BLaER1 treated with 17β-estradiol and CSF1 and Interleukin-3, amounts not matched to agents 10 nM and 100 nM (cell line): ENCODE data around the gene MED12L.

Experiments
- H3K27ac ChIP-seq, 11 experiments: shearing (Covaris generic); formaldehyde crosslinking; 2 replicates each; pipeline ENCODE4 v1.8.1; 2022
- H3K27me3 ChIP-seq, 11 experiments: shearing (Covaris generic); formaldehyde crosslinking; 2 replicates each; pipeline ENCODE4 v1.8.1; 2022
- H3K36me3 ChIP-seq, 11 experiments: shearing (Covaris generic); formaldehyde crosslinking; 2 replicates each; pipeline ENCODE4 v1.8.1; 2022
- H3K4me1 ChIP-seq, 10 experiments: shearing (Covaris generic); formaldehyde crosslinking; 2 replicates each; pipeline ENCODE4 v1.8.1; 2022
- H3K4me2 ChIP-seq, 11 experiments: shearing (Covaris generic); formaldehyde crosslinking; 2 replicates each; pipeline ENCODE4 v1.8.1; 2022
- H3K4me3 ChIP-seq, 10 experiments: shearing (Covaris generic); formaldehyde crosslinking; 2 replicates each; pipeline ENCODE4 v1.8.1; 2022
- H3K9ac ChIP-seq, 11 experiments: shearing (Covaris generic); formaldehyde crosslinking; 2 replicates each; pipeline ENCODE4 v1.8.1; 2022
- H3K9me3 ChIP-seq, 11 experiments: shearing (Covaris generic); formaldehyde crosslinking; replicated peaks in 1 of 11; 2 replicates each; pipeline ENCODE4 v1.8.1; 2022
- H4K20me1 ChIP-seq, 11 experiments: shearing (Covaris generic); formaldehyde crosslinking; 2 replicates each; pipeline ENCODE4 v1.8.1; 2022
- Cebpa-rat ChIP-seq, 11 experiments: shearing (Covaris generic); IDR thresholded peaks; 2 replicates each; pipeline ENCODE4 v1.8.1; 2022

The MED12L gene

GRCh38 chr3:151119188-151119587, 33.7 kb downstream of the MED12L start:
- Histone ChIP-seq H3K9ac (no peak overlapping the region), H3K36me3 (peaks cover 0 to 6% (median 0%) of the 10 kb centered on the region in 11 experiments; a peak in 5 of 22 replicates), H3K4me3 (no peak overlapping the region), H3K27me3 (no peaks in the 10 kb centered on the region), H3K27ac (no peak overlapping the region), H3K4me2 (no peak overlapping the region), H3K9me3 (no peaks in the 10 kb centered on the region), H4K20me1 (no peaks in the 10 kb centered on the region), H3K4me1 (no peaks in the 10 kb centered on the region)
- no peak for TF ChIP-seq Cebpa-rat (IDR thresholded peaks at IDR 0.05)

- no peak overlapping the region for H3K27ac ChIP-seq
Measured at GRCh38 chr3:151120409-151120808, 34.9 kb downstream of the MED12L start.

GRCh38 chr3:151121016-151121415, 35.6 kb downstream of the MED12L start:
- no peaks in the 10 kb centered on the region for H3K4me1 ChIP-seq
- peaks cover 0 to 19% (median 4%) of the 10 kb centered on the region in 11 experiments; a peak in 5 of 22 replicates for H3K36me3 ChIP-seq
- no peak overlapping the region for H3K27ac ChIP-seq
- no peak overlapping the region for H3K4me3 ChIP-seq
- no peaks in the 10 kb centered on the region for H3K9me3 ChIP-seq
- TF ChIP-seq Cebpa-rat (IDR thresholded peaks at IDR 0.05): no peak
- no peak overlapping the region for H3K4me2 ChIP-seq
- H3K9ac ChIP-seq: no peak overlapping the region
- H4K20me1 ChIP-seq: no peaks in the 10 kb centered on the region
- no peaks in the 10 kb centered on the region for H3K27me3 ChIP-seq

More at GRCh38 chr3:151120409-151120808, 34.9 kb downstream of the MED12L start:
- no peaks in the 10 kb centered on the region for H3K27me3 ChIP-seq
- no peak for TF ChIP-seq Cebpa-rat (IDR thresholded peaks at IDR 0.05)
- H4K20me1 ChIP-seq: no peaks in the 10 kb centered on the region
- no peaks in the 10 kb centered on the region for H3K4me1 ChIP-seq
- H3K9ac ChIP-seq: no peak overlapping the region
- H3K4me3 ChIP-seq: no peak overlapping the region
- peaks cover 0 to 16% (median 4%) of the 10 kb centered on the region in 11 experiments; a peak in 5 of 22 replicates for H3K36me3 ChIP-seq
- H3K4me2 ChIP-seq: no peak overlapping the region
- H3K9me3 ChIP-seq: no peaks in the 10 kb centered on the region

GRCh38 chr3:151123827-151124226, 38.4 kb downstream of the MED12L start:
- peaks cover 0 to 22% (median 5%) of the 10 kb centered on the region in 11 experiments; a peak in 6 of 22 replicates for H3K36me3 ChIP-seq
- no peak overlapping the region for H3K27ac ChIP-seq
- no peak overlapping the region for H3K4me3 ChIP-seq
- H3K9ac ChIP-seq: no peak overlapping the region
- TF ChIP-seq Cebpa-rat (IDR thresholded peaks at IDR 0.05): no peak
- no peaks in the 10 kb centered on the region for H3K4me1 ChIP-seq
- no peaks in the 10 kb centered on the region for H4K20me1 ChIP-seq
- H3K4me2 ChIP-seq: no peak overlapping the region
- no peaks in the 10 kb centered on the region for H3K9me3 ChIP-seq
- H3K27me3 ChIP-seq: no peaks in the 10 kb centered on the region

- Histone ChIP-seq H3K4me3 (no peak overlapping the region), H3K9me3 (no peaks in the 10 kb centered on the region), H4K20me1 (no peaks in the 10 kb centered on the region), H3K9ac (no peak overlapping the region), H3K4me2 (no peak overlapping the region), H3K4me1 (no peaks in the 10 kb centered on the region), H3K27ac (no peak overlapping the region), H3K27me3 (no peaks in the 10 kb centered on the region), H3K36me3 (peaks cover 0 to 26% (median 5%) of the 10 kb centered on the region in 11 experiments; a peak in 6 of 22 replicates)
- no peak for TF ChIP-seq Cebpa-rat (IDR thresholded peaks at IDR 0.05)
Measured at GRCh38 chr3:151124476-151124875, 39.0 kb downstream of the MED12L start.

- H3K27me3 ChIP-seq: no peaks in the 10 kb centered on the region
- peaks cover 0 to 16% (median 0%) of the 10 kb centered on the region in 11 experiments; a peak in 4 of 22 replicates for H3K36me3 ChIP-seq
- H4K20me1 ChIP-seq: no peaks in the 10 kb centered on the region
- H3K4me3 ChIP-seq: no peak overlapping the region
- H3K9ac ChIP-seq: no peak overlapping the region
- no peak for TF ChIP-seq Cebpa-rat (IDR thresholded peaks at IDR 0.05)
- H3K9me3 ChIP-seq: no peaks in the 10 kb centered on the region
- no peak overlapping the region for H3K27ac ChIP-seq
- H3K4me1 ChIP-seq: peaks cover 5 to 30% (median 28%) of the 10 kb centered on the region in 10 experiments; a peak in 18 of 20 replicates
- no peak overlapping the region for H3K4me2 ChIP-seq
Measured at GRCh38 chr3:151130428-151130827, 45.0 kb downstream of the MED12L start.

- Histone ChIP-seq H3K9me3 (peaks cover 0 to 10% (median 4%) of the 10 kb centered on the region in 11 experiments; a peak in 8 of 22 replicates), H4K20me1 (no peaks in the 10 kb centered on the region), H3K27ac (no peak overlapping the region), H3K4me2 (peak overlapping the region; percentile 11 to 72 (median 40); a peak in 18 of 22 replicates), H3K4me1 (peaks cover 5 to 46% (median 41%) of the 10 kb centered on the region in 10 experiments; a peak in 18 of 20 replicates), H3K27me3 (no peaks in the 10 kb centered on the region), H3K36me3 (peaks cover 0 to 10% (median 0%) of the 10 kb centered on the region in 11 experiments; a peak in 4 of 22 replicates), H3K4me3 (no peak overlapping the region), H3K9ac (0 out of 22 replicates have a peak overlapping the region, but pooled peaks of 1 of the 11 experiments have one; percentile 6)
- TF ChIP-seq Cebpa-rat (IDR thresholded peaks at IDR 0.05): no peak
Measured at GRCh38 chr3:151133175-151133574, 47.7 kb downstream of the MED12L start.

- H3K9me3 ChIP-seq: peaks cover 0 to 13% (median 5%) of the 10 kb centered on the region in 11 experiments; a peak in 8 of 22 replicates
- no peak for TF ChIP-seq Cebpa-rat (IDR thresholded peaks at IDR 0.05)
- peak overlapping the region; percentile 14 to 72 (median 40); a peak in 18 of 22 replicates for H3K4me2 ChIP-seq
- no peak overlapping the region for H3K9ac ChIP-seq
- peaks cover 5 to 46% (median 41%) of the 10 kb centered on the region in 10 experiments; a peak in 18 of 20 replicates for H3K4me1 ChIP-seq
- H3K36me3 ChIP-seq: peaks cover 0 to 8% (median 0%) of the 10 kb centered on the region in 11 experiments; a peak in 4 of 22 replicates
- no peaks in the 10 kb centered on the region for H4K20me1 ChIP-seq
- H3K27me3 ChIP-seq: no peaks in the 10 kb centered on the region
- H3K4me3 ChIP-seq: no peak overlapping the region
- H3K27ac ChIP-seq: no peak overlapping the region
Measured at GRCh38 chr3:151133917-151134450, 48.5 kb downstream of the MED12L start.

GRCh38 chr3:151135541-151136337, 50.3 kb downstream of the MED12L start:
- Histone ChIP-seq H3K9me3 (peaks cover 0 to 13% (median 5%) of the 10 kb centered on the region in 11 experiments; a peak in 8 of 22 replicates), H3K4me2 (peak overlapping the region in 10 of 11 experiments; percentile 8 to 73 (median 54); a peak in 19 of 22 replicates), H3K4me1 (peaks cover 5 to 46% (median 41%) of the 10 kb centered on the region in 10 experiments; a peak in 18 of 20 replicates), H3K27ac (no peak overlapping the region; a peak in 2 of 22 replicates), H3K27me3 (no peaks in the 10 kb centered on the region), H4K20me1 (no peaks in the 10 kb centered on the region), H3K4me3 (no peak overlapping the region), H3K36me3 (peaks cover 0 to 8% (median 0%) of the 10 kb centered on the region in 11 experiments; a peak in 2 of 22 replicates), H3K9ac (no peak overlapping the region)
- no peak for TF ChIP-seq Cebpa-rat (IDR thresholded peaks at IDR 0.05)
